ENCODE results near the gene FECH.
A peak's percentile ranks its signal among the peaks of the same experiment; 100 is the strongest.

FECH gene

GRCh38 chr18:57627488-57627887, 41.0 kb upstream of the FECH start:
- TF ChIP-seq ELF4 (IDR thresholded peaks at IDR 0.05) = no peak
- TF ChIP-seq ZNF384 (IDR thresholded peaks at IDR 0.05) = no peak
- ChIA-PET POLR2A (no interaction called here), CTCF (no interaction called here)
- no peak for DNase-seq (ENCODE audit: extremely low spot score)

GRCh38 chr18:57624988-57625387, 38.5 kb upstream of the FECH start:
- TF ChIP-seq ARNT (IDR thresholded peaks at IDR 0.05) (no peak), FOXK2 (IDR thresholded peaks at IDR 0.05) (no peak), PKNOX1 (IDR thresholded peaks at IDR 0.05) (no peak)
- no peak for DNase-seq (ENCODE audit: extremely low spot score)
- ChIA-PET CTCF (no interaction called here), POLR2A (no interaction called here)

GRCh38 chr18:57621246-57621604, 34.7 kb upstream of the FECH start:
- POLR2A ChIA-PET = interaction anchor here (1.0 to 1.4 kb wide), 3 partner anchors 10 to 211 kb away, joined by 3 to 6 read pairs (median 3); no protein-coding TSS in a partner anchor

GRCh38 chr18:57619876-57620275, 33.4 kb upstream of the FECH start:
- CTCF ChIA-PET = no interaction called here
- no peak for DNase-seq (ENCODE audit: extremely low spot score)
- POLR2A ChIA-PET = no interaction called here
- TF ChIP-seq ELF4 (IDR thresholded peaks at IDR 0.05) (no peak), SUZ12 (IDR thresholded peaks at IDR 0.05) (no peak), NFRKB (IDR thresholded peaks at IDR 0.05) (no peak), SP1 (IDR thresholded peaks at IDR 0.05) (no peak), HDGF (IDR thresholded peaks at IDR 0.05; ENCODE audit: borderline replicate concordance) (no peak), FOXK2 (IDR thresholded peaks at IDR 0.05) (no peak), CTBP1 (IDR thresholded peaks at IDR 0.05; ENCODE audit: borderline replicate concordance) (no peak), L3MBTL2 (conservative IDR thresholded peaks at IDR 0.05) (no peak), FOXM1 (IDR thresholded peaks at IDR 0.05; ENCODE audit: borderline replicate concordance) (no peak), LEF1 (IDR thresholded peaks at IDR 0.05; ENCODE audit: borderline replicate concordance) (no peak), PKNOX1 (IDR thresholded peaks at IDR 0.05) (no peak), TARDBP (IDR thresholded peaks at IDR 0.05) (no peak), FOXA1 (IDR thresholded peaks at IDR 0.05) (no peak), ZNF384 (IDR thresholded peaks at IDR 0.05) (no peak), ARNT (IDR thresholded peaks at IDR 0.05) (no peak), BHLHE40 (IDR thresholded peaks at IDR 0.05; ENCODE audit: borderline replicate concordance) (no peak)

More at GRCh38 chr18:57621246-57621604, 34.7 kb upstream of the FECH start:
- TF ChIP-seq ELF4 (IDR thresholded peaks at IDR 0.05) = no peak
- TF ChIP-seq NFRKB (IDR thresholded peaks at IDR 0.05) = no peak
- no peak for TF ChIP-seq LEF1 (IDR thresholded peaks at IDR 0.05; ENCODE audit: borderline replicate concordance)
- no peak for TF ChIP-seq FOXK2 (IDR thresholded peaks at IDR 0.05)
- CTCF ChIA-PET = no interaction called here
- DNase-seq (ENCODE audit: extremely low spot score) = peak; percentile 24

GRCh38 chr18:57618910-57619309, 32.4 kb upstream of the FECH start:
- POLR2A ChIA-PET = no interaction called here
- TF ChIP-seq TARDBP (IDR thresholded peaks at IDR 0.05) = no peak
- no peak for TF ChIP-seq FOXA1 (IDR thresholded peaks at IDR 0.05)
- TF ChIP-seq SP1 (IDR thresholded peaks at IDR 0.05) = no peak
- no peak for TF ChIP-seq L3MBTL2 (conservative IDR thresholded peaks at IDR 0.05)
- TF ChIP-seq ZNF384 (IDR thresholded peaks at IDR 0.05) = no peak
- no peak for TF ChIP-seq BHLHE40 (IDR thresholded peaks at IDR 0.05; ENCODE audit: borderline replicate concordance)
- TF ChIP-seq ELF4 (IDR thresholded peaks at IDR 0.05) = no peak
- no peak for TF ChIP-seq ARNT (IDR thresholded peaks at IDR 0.05)
- TF ChIP-seq SUZ12 (IDR thresholded peaks at IDR 0.05) = no peak
- TF ChIP-seq FOXM1 (IDR thresholded peaks at IDR 0.05; ENCODE audit: borderline replicate concordance) = no peak
- no peak for TF ChIP-seq CTBP1 (IDR thresholded peaks at IDR 0.05; ENCODE audit: borderline replicate concordance)
- TF ChIP-seq PKNOX1 (IDR thresholded peaks at IDR 0.05) = no peak
- no peak for TF ChIP-seq LEF1 (IDR thresholded peaks at IDR 0.05; ENCODE audit: borderline replicate concordance)
- no peak for TF ChIP-seq FOXK2 (IDR thresholded peaks at IDR 0.05)
- no peak for TF ChIP-seq HDGF (IDR thresholded peaks at IDR 0.05; ENCODE audit: borderline replicate concordance)
- TF ChIP-seq NFRKB (IDR thresholded peaks at IDR 0.05) = no peak
- CTCF ChIA-PET = no interaction called here
- DNase-seq (ENCODE audit: extremely low spot score) = no peak

- DNase-seq (ENCODE audit: extremely low spot score) = no peak
- ChIA-PET POLR2A (interaction anchor here (1.5 kb wide), 1 partner anchor 10 kb away, joined by 3 read pairs; no protein-coding TSS in a partner anchor), CTCF (no interaction called here)
- TF ChIP-seq FOXM1 (IDR thresholded peaks at IDR 0.05; ENCODE audit: borderline replicate concordance) (no peak), SUZ12 (IDR thresholded peaks at IDR 0.05) (no peak), NFRKB (IDR thresholded peaks at IDR 0.05) (no peak), SP1 (IDR thresholded peaks at IDR 0.05) (no peak), FOXK2 (IDR thresholded peaks at IDR 0.05) (no peak), PKNOX1 (IDR thresholded peaks at IDR 0.05) (no peak), BHLHE40 (IDR thresholded peaks at IDR 0.05; ENCODE audit: borderline replicate concordance) (no peak), LEF1 (IDR thresholded peaks at IDR 0.05; ENCODE audit: borderline replicate concordance) (no peak), ELF4 (IDR thresholded peaks at IDR 0.05) (no peak), CTBP1 (IDR thresholded peaks at IDR 0.05; ENCODE audit: borderline replicate concordance) (no peak), TARDBP (IDR thresholded peaks at IDR 0.05) (no peak), HDGF (IDR thresholded peaks at IDR 0.05; ENCODE audit: borderline replicate concordance) (no peak)
These were observed 17.4 kb upstream of the FECH start for GRCh38 chr18:57603871-57604270.
